GM18951 (cell line): ENCODE measurements around the gene FOS.

Experiments
- POLR2A ChIP-seq: IDR thresholded peaks from 4 replicates; pipeline ENCODE4 v1.6.1; 2011; ENCODE audit warnings: mild to moderate bottlenecking; ENCODE audit not compliant: insufficient read length, insufficient read depth; ENCODE audit errors: extremely low read depth
- in situ Hi-C: fragments of 300-500 bp; cut with MboI; formaldehyde crosslinking; loops from one replicate; pipeline ENCODE4 v1.12.0; 2022; ENCODE audit warnings: low sequenced_read_pairs, mixed read lengths, inconsistent platforms; ENCODE audit not compliant: unreplicated experiment

The FOS gene

GRCh38 chr14:75310295-75311111, 31.9 kb downstream of the FOS start:
- in situ Hi-C loops = no loop called here
- no peak for TF ChIP-seq POLR2A

- in situ Hi-C loops = no loop called here
- TF ChIP-seq POLR2A = no peak
These were observed 32.7 kb downstream of the FOS start for GRCh38 chr14:75311356-75311755.

- in situ Hi-C loops = no loop called here
- TF ChIP-seq POLR2A = no peak
These were observed 33.7 kb downstream of the FOS start for GRCh38 chr14:75312341-75312740.

- in situ Hi-C loops = no loop called here
- no peak for TF ChIP-seq POLR2A
These were observed 34.7 kb downstream of the FOS start for GRCh38 chr14:75313294-75313693.

GRCh38 chr14:75315144-75315543, 36.5 kb downstream of the FOS start:
- no peak for TF ChIP-seq POLR2A

GRCh38 chr14:75317148-75317547, 38.5 kb downstream of the FOS start:
- in situ Hi-C loops = no loop called here

More at GRCh38 chr14:75315144-75315543, 36.5 kb downstream of the FOS start:
- in situ Hi-C loops = no loop called here

GRCh38 chr14:75318353-75318752, 39.7 kb downstream of the FOS start:
- in situ Hi-C loops = no loop called here
- no peak for TF ChIP-seq POLR2A

More at GRCh38 chr14:75317148-75317547, 38.5 kb downstream of the FOS start:
- TF ChIP-seq POLR2A = no peak

- in situ Hi-C loops = no loop called here
- no peak for TF ChIP-seq POLR2A
These were observed 40.4 kb downstream of the FOS start for GRCh38 chr14:75319021-75319420.

GRCh38 chr14:75320196-75320595, 41.6 kb downstream of the FOS start:
- no peak for TF ChIP-seq POLR2A
- in situ Hi-C loops = no loop called here

- TF ChIP-seq POLR2A = no peak
- in situ Hi-C loops = no loop called here
These were observed 44.1 kb downstream of the FOS start for GRCh38 chr14:75322746-75323145.

- in situ Hi-C loops = no loop called here
- TF ChIP-seq POLR2A = no peak
These were observed 44.9 kb downstream of the FOS start for GRCh38 chr14:75323571-75323970.

- in situ Hi-C loops = no loop called here
- no peak for TF ChIP-seq POLR2A
These were observed 50.0 kb downstream of the FOS start for GRCh38 chr14:75328558-75329155.

GRCh38 chr14:75329369-75329768, 50.7 kb downstream of the FOS start:
- no peak for TF ChIP-seq POLR2A
- in situ Hi-C loops = no loop called here

GRCh38 chr14:75331471-75331870, 52.8 kb downstream of the FOS start:
- TF ChIP-seq POLR2A = no peak
- in situ Hi-C loops = no loop called here
